ENCODE measurements around the gene LAMTOR3. TPM values are rescaled to one million over a fixed set of nuclear protein-coding genes. Genes with fewer than 3 reads are reported as not detected.
A peak's percentile ranks its signal among the peaks of the same experiment; 100 is the strongest.

LAMTOR3 gene
- total and polyA plus RNA-seq, 2 experiments from 2014 or later: 126 to 143 TPM

DNA sequence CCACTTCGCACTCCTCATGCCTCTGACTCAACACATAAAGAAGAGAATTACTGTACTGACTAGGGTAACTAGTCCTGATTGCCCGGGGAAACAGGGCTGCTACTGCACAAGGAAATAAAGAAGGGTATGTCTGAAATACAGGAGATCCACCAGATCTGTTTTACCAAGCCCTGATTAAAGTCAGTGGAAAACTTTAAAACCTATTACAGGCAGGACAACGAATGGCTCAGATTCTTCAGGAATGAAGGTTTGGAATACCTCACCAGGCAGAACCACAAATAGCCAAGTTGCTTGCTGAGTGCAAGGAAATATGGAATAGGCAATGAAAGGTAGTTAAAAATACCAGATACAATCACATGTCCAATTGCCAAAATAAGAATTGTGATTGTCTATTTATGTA lies 17.3 kb downstream of the LAMTOR3 start:
- Histone ChIP-seq H3K36me3 (replicated peaks; ENCODE audit: insufficient read depth, low read depth) (no peaks in the 10 kb centered on the region), H2AFZ (no peak overlapping the region), H3K27ac (no peak overlapping the region), H3K79me2 (no peaks in the 10 kb centered on the region), H3K27me3 (no peaks in the 10 kb centered on the region), H3K9me3 (ENCODE audit: low read depth) (no peaks in the 10 kb centered on the region), H4K20me1 (ENCODE audit: insufficient read depth, poor library complexity, severe bottlenecking) (no peaks in the 10 kb centered on the region), H3K4me3 (no peak overlapping the region), H3K9me2 (replicated peaks; ENCODE audit: insufficient read depth) (no peaks in the 10 kb centered on the region), H3K4me2 (no peak overlapping the region), H3K4me1 (ENCODE audit: insufficient read depth) (peaks cover 6% of the 10 kb centered on the region)
- DNase-seq (ENCODE audit: low spot score): no peak
- TF ChIP-seq EZH2 (IDR thresholded peaks at IDR 0.05; ENCODE audit: borderline replicate concordance) (no peak), EZH2phosphoT487 (IDR thresholded peaks at IDR 0.05; ENCODE audit: low read depth, severe bottlenecking, unreplicated experiment) (no peak)
- TF ChIP-seq, protein P1, sequence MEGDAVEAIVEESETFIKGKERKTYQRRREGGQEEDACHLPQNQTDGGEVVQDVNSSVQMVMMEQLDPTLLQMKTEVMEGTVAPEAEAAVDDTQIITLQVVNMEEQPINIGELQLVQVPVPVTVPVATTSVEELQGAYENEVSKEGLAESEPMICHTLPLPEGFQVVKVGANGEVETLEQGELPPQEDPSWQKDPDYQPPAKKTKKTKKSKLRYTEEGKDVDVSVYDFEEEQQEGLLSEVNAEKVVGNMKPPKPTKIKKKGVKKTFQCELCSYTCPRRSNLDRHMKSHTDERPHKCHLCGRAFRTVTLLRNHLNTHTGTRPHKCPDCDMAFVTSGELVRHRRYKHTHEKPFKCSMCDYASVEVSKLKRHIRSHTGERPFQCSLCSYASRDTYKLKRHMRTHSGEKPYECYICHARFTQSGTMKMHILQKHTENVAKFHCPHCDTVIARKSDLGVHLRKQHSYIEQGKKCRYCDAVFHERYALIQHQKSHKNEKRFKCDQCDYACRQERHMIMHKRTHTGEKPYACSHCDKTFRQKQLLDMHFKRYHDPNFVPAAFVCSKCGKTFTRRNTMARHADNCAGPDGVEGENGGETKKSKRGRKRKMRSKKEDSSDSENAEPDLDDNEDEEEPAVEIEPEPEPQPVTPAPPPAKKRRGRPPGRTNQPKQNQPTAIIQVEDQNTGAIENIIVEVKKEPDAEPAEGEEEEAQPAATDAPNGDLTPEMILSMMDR (IDR thresholded peaks at IDR 0.05; ENCODE audit: poor library complexity): no peak
- 86% methylated on average over 3 of the region's 3 CpGs for WGBS (ENCODE audit: low lambda C conversion rate, missing lambda C conversion rate)

DNA sequence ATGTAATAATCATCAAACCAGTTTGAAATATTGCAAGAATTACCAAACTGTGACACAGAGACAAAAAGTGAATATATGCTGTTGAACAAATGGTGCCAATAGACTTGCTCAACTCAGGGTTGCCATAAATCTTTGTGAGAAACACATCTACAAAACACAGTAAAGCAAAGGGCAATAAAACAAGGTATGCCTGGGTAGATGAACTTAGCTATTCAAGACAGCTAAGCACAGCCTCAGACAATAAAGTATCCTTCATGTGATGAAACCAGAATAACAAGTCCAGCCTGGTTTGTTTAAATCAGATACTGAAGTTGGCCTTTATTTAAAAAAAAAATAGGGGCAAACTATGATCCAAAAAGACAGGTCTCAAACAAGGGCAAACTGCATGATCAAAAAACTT lies 19.2 kb downstream of the LAMTOR3 start:
- Histone ChIP-seq H3K79me2 (no peaks in the 10 kb centered on the region), H3K4me2 (no peak overlapping the region), H3K36me3 (replicated peaks; ENCODE audit: insufficient read depth, low read depth) (no peaks in the 10 kb centered on the region), H3K27me3 (no peaks in the 10 kb centered on the region), H4K20me1 (ENCODE audit: insufficient read depth, poor library complexity, severe bottlenecking) (no peaks in the 10 kb centered on the region), H2AFZ (no peak overlapping the region), H3K4me3 (no peak overlapping the region), H3K9me2 (replicated peaks; ENCODE audit: insufficient read depth) (no peaks in the 10 kb centered on the region), H3K9me3 (ENCODE audit: low read depth) (no peaks in the 10 kb centered on the region), H3K27ac (peak overlapping the region; percentile 38), H3K4me1 (ENCODE audit: insufficient read depth) (peaks cover 6% of the 10 kb centered on the region)
- TF ChIP-seq EZH2phosphoT487 (IDR thresholded peaks at IDR 0.05; ENCODE audit: low read depth, severe bottlenecking, unreplicated experiment) (no peak), EZH2 (IDR thresholded peaks at IDR 0.05; ENCODE audit: borderline replicate concordance) (no peak)
- TF ChIP-seq, protein P1 (IDR thresholded peaks at IDR 0.05; ENCODE audit: poor library complexity): no peak
- peak; percentile 46 for DNase-seq (ENCODE audit: low spot score)

DNA sequence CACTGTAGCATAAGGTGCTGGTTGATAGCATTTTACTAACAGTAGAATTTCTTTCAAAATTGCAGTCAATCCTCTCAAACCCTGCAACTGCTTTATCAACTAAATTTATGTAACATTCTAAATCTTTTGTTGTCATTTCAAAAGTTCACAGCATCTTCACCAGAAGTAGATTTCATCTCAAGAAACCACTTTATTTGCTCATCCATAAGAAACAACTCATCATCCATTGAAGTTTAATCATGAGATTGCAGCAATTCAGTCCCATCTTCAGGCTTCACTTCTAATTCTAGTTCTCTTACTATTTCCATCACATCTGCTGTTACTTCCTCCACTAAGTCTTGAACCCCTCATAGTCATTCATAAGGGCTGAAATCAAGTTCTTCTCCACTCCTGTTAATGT lies 21.7 kb downstream of the LAMTOR3 start:
- H3K4me2 ChIP-seq: no peak overlapping the region
- peaks cover 6% of the 10 kb centered on the region for H3K4me1 ChIP-seq (ENCODE audit: insufficient read depth)
- H3K9me3 ChIP-seq (ENCODE audit: low read depth): no peaks in the 10 kb centered on the region
- H3K79me2 ChIP-seq: no peaks in the 10 kb centered on the region
- no peak overlapping the region for H3K27ac ChIP-seq
- no peaks in the 10 kb centered on the region for H3K27me3 ChIP-seq
- H3K9me2 ChIP-seq (replicated peaks; ENCODE audit: insufficient read depth): no peaks in the 10 kb centered on the region
- DNase-seq (ENCODE audit: low spot score): no peak
- no peak overlapping the region for H2AFZ ChIP-seq
- TF ChIP-seq, protein P1 (IDR thresholded peaks at IDR 0.05; ENCODE audit: poor library complexity): no peak
- no peak for TF ChIP-seq EZH2 (IDR thresholded peaks at IDR 0.05; ENCODE audit: borderline replicate concordance)
- no peak for TF ChIP-seq EZH2phosphoT487 (IDR thresholded peaks at IDR 0.05; ENCODE audit: low read depth, severe bottlenecking, unreplicated experiment)
- H4K20me1 ChIP-seq (ENCODE audit: insufficient read depth, poor library complexity, severe bottlenecking): no peaks in the 10 kb centered on the region
- no peak overlapping the region for H3K4me3 ChIP-seq
- no peaks in the 10 kb centered on the region for H3K36me3 ChIP-seq (replicated peaks; ENCODE audit: insufficient read depth, low read depth)

DNA sequence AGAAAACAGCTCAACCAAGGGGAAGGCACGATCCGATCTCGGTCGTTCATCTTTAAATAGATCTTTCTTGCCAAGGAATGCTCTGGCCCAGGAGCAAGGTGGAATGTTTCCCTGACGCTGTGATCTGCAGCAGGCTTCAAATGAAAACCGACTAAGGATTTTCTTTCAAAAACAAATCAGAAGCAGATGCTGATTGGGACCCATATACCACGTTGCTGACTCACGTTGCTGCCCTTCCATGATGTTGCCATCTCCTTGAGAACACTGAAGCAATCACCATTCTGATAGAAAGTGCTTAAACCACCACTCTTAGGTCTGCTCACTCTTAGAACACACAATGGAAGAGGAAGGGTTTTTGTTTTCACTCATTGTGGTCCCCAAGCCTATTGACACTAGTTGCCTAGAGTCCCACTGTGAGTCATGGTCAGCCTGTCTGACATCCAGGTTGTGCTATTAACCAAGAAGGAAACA lies 26.1 kb downstream of the LAMTOR3 start:
- Histone ChIP-seq H3K36me3 (replicated peaks; ENCODE audit: insufficient read depth, low read depth) (no peaks in the 10 kb centered on the region), H3K4me3 (no peak overlapping the region), H3K27me3 (no peaks in the 10 kb centered on the region), H3K79me2 (no peaks in the 10 kb centered on the region), H3K9me2 (replicated peaks; ENCODE audit: insufficient read depth) (no peaks in the 10 kb centered on the region), H4K20me1 (ENCODE audit: insufficient read depth, poor library complexity, severe bottlenecking) (no peaks in the 10 kb centered on the region), H3K9me3 (ENCODE audit: low read depth) (no peaks in the 10 kb centered on the region), H3K4me2 (no peak overlapping the region), H3K27ac (no peak overlapping the region), H3K4me1 (ENCODE audit: insufficient read depth) (no peaks in the 10 kb centered on the region), H2AFZ (no peak overlapping the region)
- no peak for TF ChIP-seq EZH2phosphoT487 (IDR thresholded peaks at IDR 0.05; ENCODE audit: low read depth, severe bottlenecking, unreplicated experiment)
- no peak for TF ChIP-seq EZH2 (IDR thresholded peaks at IDR 0.05; ENCODE audit: borderline replicate concordance)
- TF ChIP-seq, protein P1 (IDR thresholded peaks at IDR 0.05; ENCODE audit: poor library complexity): no peak
- DNase-seq (ENCODE audit: low spot score): peak; percentile 14
- WGBS (ENCODE audit: low lambda C conversion rate, missing lambda C conversion rate): 34% methylated on average over 8 of the region's 8 CpGs

Data from hepatocyte (in vitro differentiated cells).